B cell (primary cell): Measurements from ENCODE around the gene TMEM132D.

Experiments
- CTCF ChIP-seq: fragments of 200-600 bp; IDR thresholded peaks from one replicate; pipeline ENCODE4 v1.8.0; 2022; ENCODE audit warnings: antibody characterized with exemption, mild to moderate bottlenecking
- EZH2 ChIP-seq: IDR thresholded peaks from 2 replicates; pipeline ENCODE4 v1.6.1; 2012; ENCODE audit warnings: borderline replicate concordance, low read depth, mild to moderate bottlenecking, moderate library complexity, low read length; ENCODE audit not compliant: insufficient read depth, poor library complexity, severe bottlenecking

GRCh38 chr12:129184127-129184928, 719.5 kb downstream of the TMEM132D start:
- TF ChIP-seq CTCF: no peak
- no peak for TF ChIP-seq EZH2
